Tibial nerve (tissue), 4 donors: ENCODE results near the gene P2RY8. TPM values are rescaled to one million over a fixed set of nuclear protein-coding genes. Genes with fewer than 3 reads are reported as not detected.

Source experiments
- DNase-seq, 2 donors: peaks; one replicate each; pipeline ENCODE4 v3.0.0-alpha.2; 2019; ENCODE audit warnings: low spot score in 2 of 2
- H3K27ac ChIP-seq, 4 donors: fragments of 200-600 bp; sonication (generic) in 3 of 4; one replicate each; pipeline ENCODE4 v1.5.1; 2017 to 2019; ENCODE audit warnings: mild to moderate bottlenecking in 1 of 4
- H3K27me3 ChIP-seq, 2 donors: fragments of 200-600 bp; sonication (generic) in 1 of 2; one replicate each; pipeline versions ENCODE4 v1.5.1 to v1.6.0; 2017 to 2019
- H3K36me3 ChIP-seq, 3 donors: fragments of 200-600 bp; sonication (generic); one replicate each; pipeline ENCODE4 v1.5.1; 2018 to 2019
- H3K4me1 ChIP-seq, 4 donors: fragments of 200-600 bp; sonication (generic) in 3 of 4; one replicate each; pipeline ENCODE4 v1.5.1; 2017 to 2019
- H3K4me3 ChIP-seq, 4 donors: fragments of 200-600 bp; sonication (generic) in 3 of 4; one replicate each; pipeline ENCODE4 v1.5.1; 2017 to 2019; ENCODE audit warnings: mild to moderate bottlenecking in 1 of 4, moderate library complexity in 1 of 4
- H3K9me3 ChIP-seq, 4 donors: fragments of 200-600 bp; sonication (generic) in 3 of 4; one replicate each; pipeline ENCODE4 v1.5.1; 2017 to 2019
- CTCF ChIP-seq, 5 experiments: fragments of 200-600 bp in 3 of 5; fragments of 450-650 bp in 2 of 5; sonication (generic) in 3 of 5; IDR thresholded peaks; one replicate each; pipeline ENCODE4 v1.5.1; 2016 to 2019; ENCODE audit warnings: antibody characterized with exemption in 5 of 5, mild to moderate bottlenecking in 3 of 5, moderate library complexity in 2 of 5
- EP300 ChIP-seq, 2 donors: sonication (generic); formaldehyde crosslinking; IDR thresholded peaks; one replicate each; pipeline ENCODE4 v1.6.1; 2017; ENCODE audit warnings: antibody characterized with exemption in 2 of 2, mild to moderate bottlenecking in 1 of 2
- POLR2A ChIP-seq, 2 donors: fragments of 450-650 bp; IDR thresholded peaks; one replicate each; pipeline ENCODE4 v1.6.1; 2017; ENCODE audit warnings: antibody characterized with exemption in 2 of 2, mild to moderate bottlenecking in 2 of 2, moderate library complexity in 2 of 2
- WGBS, 2 donors: methylation state at CpG; one replicate each; pipeline ENCODE4 v1.1.5; 2018; 5-methylcytosine and 5-hydroxymethylcytosine counted together
- total RNA-seq, 4 donors: library from RNA; depleted of rRNA; stranded (reverse); fragments of >200 nt; gene quantifications; one replicate each; pipeline ENCODE4 v1.1.0, GENCODE V29; 2016

Gene P2RY8
- total RNA-seq, 4 donors from 2014 or later = 0.84 to 2.8 (median 1.2) TPM

GRCh38 chrX:1507511-1508463 is 29.2 kb downstream of the P2RY8 start:
- Histone ChIP-seq H3K36me3 (no peaks in the 10 kb centered on the region), H3K27ac (no peak overlapping the region), H3K4me3 (no peak overlapping the region), H3K4me1 (no peaks in the 10 kb centered on the region), H3K27me3 (no peaks in the 10 kb centered on the region), H3K9me3 (peaks cover 0 to 20% (median 0%) of the 10 kb centered on the region in 4 donors)
- 81 to 84% methylated on average over 29 to 32 of the region's 40 CpGs for WGBS, 2 donors
- DNase-seq = no peak
- TF ChIP-seq EP300 (IDR thresholded peaks at IDR 0.05) = no peak
- TF ChIP-seq POLR2A (IDR thresholded peaks at IDR 0.05) = no peak
- TF ChIP-seq CTCF (IDR thresholded peaks at IDR 0.05) = no peak

- no peaks in the 10 kb centered on the region for H3K36me3 ChIP-seq
- H3K27me3 ChIP-seq = no peaks in the 10 kb centered on the region
- peaks cover 0 to 15% (median 0%) of the 10 kb centered on the region in 4 donors for H3K9me3 ChIP-seq
- TF ChIP-seq POLR2A (IDR thresholded peaks at IDR 0.05) (no peak), CTCF (IDR thresholded peaks at IDR 0.05) (no peak), EP300 (IDR thresholded peaks at IDR 0.05) (no peak)
- 75 to 81% methylated on average over 13 to 14 of the region's 15 CpGs for WGBS, 2 donors
- H3K4me1 ChIP-seq = no peaks in the 10 kb centered on the region
- no peak overlapping the region for H3K4me3 ChIP-seq
- no peak overlapping the region for H3K27ac ChIP-seq
- DNase-seq = no peak
Observed at GRCh38 chrX:1506916-1507315, 30.1 kb downstream of the P2RY8 start.

- Histone ChIP-seq H3K9me3 (peaks cover 0 to 13% (median 0%) of the 10 kb centered on the region in 4 donors), H3K27me3 (no peaks in the 10 kb centered on the region), H3K4me1 (no peaks in the 10 kb centered on the region), H3K27ac (peak overlapping the region in 1 of 4 donors; percentile 26), H3K36me3 (no peaks in the 10 kb centered on the region), H3K4me3 (no peak overlapping the region)
- WGBS, 2 donors = 85 to 86% methylated on average over 8 of the region's 8 CpGs
- TF ChIP-seq POLR2A (IDR thresholded peaks at IDR 0.05) (no peak), CTCF (IDR thresholded peaks at IDR 0.05) (no peak), EP300 (IDR thresholded peaks at IDR 0.05) (no peak)
- DNase-seq = no peak
Observed at GRCh38 chrX:1502853-1503252, 34.1 kb downstream of the P2RY8 start.

GRCh38 chrX:1502241-1502640 is 34.7 kb downstream of the P2RY8 start:
- no peaks in the 10 kb centered on the region for H3K4me1 ChIP-seq
- no peaks in the 10 kb centered on the region for H3K36me3 ChIP-seq
- H3K27ac ChIP-seq = no peak overlapping the region
- H3K4me3 ChIP-seq = no peak overlapping the region
- no peaks in the 10 kb centered on the region for H3K27me3 ChIP-seq
- WGBS, 2 donors = 67% methylated on average over 9 to 12 of the region's 12 CpGs
- no peak for DNase-seq
- H3K9me3 ChIP-seq = peaks cover 0 to 13% (median 0%) of the 10 kb centered on the region in 4 donors
- TF ChIP-seq POLR2A (IDR thresholded peaks at IDR 0.05) = no peak
- TF ChIP-seq EP300 (IDR thresholded peaks at IDR 0.05) = no peak
- TF ChIP-seq CTCF (IDR thresholded peaks at IDR 0.05) = no peak
